ENCODE results near the gene MAP4K3.

DNA sequence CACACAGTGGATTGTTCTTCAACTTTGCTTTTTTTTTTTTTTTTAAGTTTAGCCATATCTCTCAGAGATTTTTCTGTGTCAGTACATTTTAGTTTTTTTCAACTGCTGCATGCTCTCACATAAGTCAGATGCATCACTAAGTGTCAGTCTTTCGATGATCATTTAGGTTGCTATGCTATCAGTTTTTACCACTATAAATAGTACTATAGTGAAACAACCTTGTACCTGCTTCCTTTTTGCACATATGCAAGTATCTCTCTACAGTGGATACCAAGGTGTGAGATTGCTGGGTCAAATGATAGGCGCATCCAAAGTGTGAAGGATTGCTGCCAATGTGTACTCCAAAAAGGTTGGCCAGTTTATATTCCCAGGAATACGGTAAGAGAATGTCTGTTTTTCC lies 33.5 kb upstream of the MAP4K3 start:
- TF ChIP-seq EZH2 (IDR thresholded peaks at IDR 0.05; ENCODE audit: low read depth, low read length, severe bottlenecking) (no peak), POLR2A (IDR thresholded peaks at IDR 0.05; ENCODE audit: control extremely low read depth in 1 of 2, low read depth in 2 of 2, low read length in 2 of 2) (no peak), SIX5 (IDR thresholded peaks at IDR 0.05; ENCODE audit: low read depth, low read length) (no peak), GABPA (IDR thresholded peaks at IDR 0.05; ENCODE audit: borderline replicate concordance, insufficient read depth, low read length) (no peak), EP300 (IDR thresholded peaks at IDR 0.05; ENCODE audit: borderline replicate concordance in 1 of 2, low read depth in 2 of 2, low read length in 2 of 2) (no peak), RFX5 (IDR thresholded peaks at IDR 0.05; ENCODE audit: borderline replicate concordance, low read depth, low read length) (no peak), ZNF274 (IDR thresholded peaks at IDR 0.05; ENCODE audit: borderline replicate concordance, extremely low read depth, low read length) (no peak), CEBPB (IDR thresholded peaks at IDR 0.05; ENCODE audit: low read depth, low read length) (no peak), KDM1A (IDR thresholded peaks at IDR 0.05; ENCODE audit: borderline replicate concordance, low read length) (no peak), CBX8 (IDR thresholded peaks at IDR 0.05; ENCODE audit: borderline replicate concordance, low read depth, low read length) (no peak), RAD21 (IDR thresholded peaks at IDR 0.05 in 1 of 2, conservative IDR thresholded peaks at IDR 0.05 in 1 of 2; ENCODE audit: low read depth in 2 of 2, low read length in 2 of 2) (no peak), MAFK (IDR thresholded peaks at IDR 0.05; ENCODE audit: low read depth, low read length) (no peak)
- TF ChIP-seq, protein P1, sequence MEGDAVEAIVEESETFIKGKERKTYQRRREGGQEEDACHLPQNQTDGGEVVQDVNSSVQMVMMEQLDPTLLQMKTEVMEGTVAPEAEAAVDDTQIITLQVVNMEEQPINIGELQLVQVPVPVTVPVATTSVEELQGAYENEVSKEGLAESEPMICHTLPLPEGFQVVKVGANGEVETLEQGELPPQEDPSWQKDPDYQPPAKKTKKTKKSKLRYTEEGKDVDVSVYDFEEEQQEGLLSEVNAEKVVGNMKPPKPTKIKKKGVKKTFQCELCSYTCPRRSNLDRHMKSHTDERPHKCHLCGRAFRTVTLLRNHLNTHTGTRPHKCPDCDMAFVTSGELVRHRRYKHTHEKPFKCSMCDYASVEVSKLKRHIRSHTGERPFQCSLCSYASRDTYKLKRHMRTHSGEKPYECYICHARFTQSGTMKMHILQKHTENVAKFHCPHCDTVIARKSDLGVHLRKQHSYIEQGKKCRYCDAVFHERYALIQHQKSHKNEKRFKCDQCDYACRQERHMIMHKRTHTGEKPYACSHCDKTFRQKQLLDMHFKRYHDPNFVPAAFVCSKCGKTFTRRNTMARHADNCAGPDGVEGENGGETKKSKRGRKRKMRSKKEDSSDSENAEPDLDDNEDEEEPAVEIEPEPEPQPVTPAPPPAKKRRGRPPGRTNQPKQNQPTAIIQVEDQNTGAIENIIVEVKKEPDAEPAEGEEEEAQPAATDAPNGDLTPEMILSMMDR (IDR thresholded peaks at IDR 0.05; ENCODE audit: control extremely low read depth in 1 of 3, insufficient read depth in 1 of 3, low read depth in 1 of 3, low read length in 3 of 3): no peak
